Parathyroid adenoma (tissue), 2 donors: ENCODE data around the gene ELAC1.
"Not testable (repeated sequence)": the region's sequence is repeated elsewhere in the genome, so short reads cannot be mapped to it uniquely, and the experiment has no call there.

Experiments used
- H2AFZ ChIP-seq: fragments of 300-600 bp; sonication (generic); one replicate; pipeline ENCODE4 v1.7.0; 2017; ENCODE audit warnings: antibody characterized with exemption, mild to moderate bottlenecking
- H3K27ac ChIP-seq: fragments of 300-600 bp; sonication (generic); one replicate; pipeline ENCODE4 v1.7.0; 2017
- H3K27me3 ChIP-seq: fragments of 300-600 bp; sonication (generic); one replicate; pipeline ENCODE4 v1.7.0; 2017; ENCODE audit warnings: low read length; ENCODE audit not compliant: control insufficient read depth, insufficient read depth
- H3K36me3 ChIP-seq: fragments of 300-600 bp; sonication (generic); one replicate; pipeline ENCODE4 v1.7.0; 2017; ENCODE audit warnings: low read length; ENCODE audit not compliant: control insufficient read depth, insufficient read depth
- H3K4me1 ChIP-seq: fragments of 300-600 bp; sonication (generic); one replicate; pipeline ENCODE4 v1.7.0; 2017; ENCODE audit warnings: control low read depth
- H3K4me2 ChIP-seq: fragments of 300-600 bp; sonication (generic); one replicate; pipeline ENCODE4 v1.7.0; 2017; ENCODE audit warnings: low read length
- H3K4me3 ChIP-seq: fragments of 300-600 bp; sonication (generic); one replicate; pipeline ENCODE4 v1.7.0; 2017; ENCODE audit warnings: low read depth, low read length
- H3K79me2 ChIP-seq: fragments of 300-600 bp; sonication (generic); one replicate; pipeline ENCODE4 v1.7.0; 2017; ENCODE audit warnings: control low read depth
- H3K9ac ChIP-seq: fragments of 300-600 bp; sonication (generic); one replicate; pipeline ENCODE4 v1.7.0; 2017; ENCODE audit warnings: mild to moderate bottlenecking
- H3K9me3 ChIP-seq: fragments of 300-600 bp; sonication (generic); one replicate; pipeline ENCODE4 v1.7.0; 2017; ENCODE audit warnings: low read length; ENCODE audit not compliant: control insufficient read depth
- CTCF ChIP-seq: fragments of 300-600 bp; sonication (generic); IDR thresholded peaks from one replicate; pipeline ENCODE4 v1.7.0; 2017; ENCODE audit warnings: antibody characterized with exemption, mild to moderate bottlenecking
- donor health status: primary hyperparathyroidism.

The ELAC1 gene

GRCh38 chr18:50987261-50987660 lies 19.4 kb downstream of the ELAC1 start:
- no peaks in the 10 kb centered on the region for H3K9me3 ChIP-seq
- no peak for TF ChIP-seq CTCF
- H3K27ac ChIP-seq: no peak overlapping the region

GRCh38 chr18:50989711-50990110 lies 21.9 kb downstream of the ELAC1 start:
- no peak overlapping the region for H3K4me2 ChIP-seq
- peaks cover 8% of the 10 kb centered on the region for H3K4me1 ChIP-seq
- no peaks in the 10 kb centered on the region for H3K36me3 ChIP-seq
- no peak overlapping the region for H3K4me3 ChIP-seq
- no peak for TF ChIP-seq CTCF
- H3K27me3 ChIP-seq: no peaks in the 10 kb centered on the region
- H2AFZ ChIP-seq: no peak overlapping the region
- peaks cover 1% of the 10 kb centered on the region for H3K79me2 ChIP-seq
- no peak overlapping the region for H3K9ac ChIP-seq
- no peak overlapping the region for H3K27ac ChIP-seq
- no peaks in the 10 kb centered on the region for H3K9me3 ChIP-seq

More at GRCh38 chr18:50987261-50987660, 19.4 kb downstream of the ELAC1 start:
- no peak overlapping the region for H3K4me2 ChIP-seq
- H2AFZ ChIP-seq: no peak overlapping the region
- no peaks in the 10 kb centered on the region for H3K79me2 ChIP-seq
- H3K4me1 ChIP-seq: peaks cover 8% of the 10 kb centered on the region
- H3K4me3 ChIP-seq: no peak overlapping the region
- H3K27me3 ChIP-seq: no peaks in the 10 kb centered on the region
- no peaks in the 10 kb centered on the region for H3K36me3 ChIP-seq
- H3K9ac ChIP-seq: no peak overlapping the region

GRCh38 chr18:50992351-50992762 lies 24.5 kb downstream of the ELAC1 start:
- TF ChIP-seq CTCF: no peak
- Histone ChIP-seq H3K36me3 (no peaks in the 10 kb centered on the region), H3K27ac (no peak overlapping the region)

GRCh38 chr18:50994031-50994430 lies 26.2 kb downstream of the ELAC1 start:
- Histone ChIP-seq H3K4me2 (no peak overlapping the region), H2AFZ (no peak overlapping the region), H3K27me3 (no peaks in the 10 kb centered on the region), H3K4me1 (no peaks in the 10 kb centered on the region), H3K27ac (no peak overlapping the region), H3K36me3 (no peaks in the 10 kb centered on the region), H3K9ac (no peak overlapping the region), H3K79me2 (peaks cover 4% of the 10 kb centered on the region), H3K9me3 (no peaks in the 10 kb centered on the region), H3K4me3 (no peak overlapping the region)
- no peak for TF ChIP-seq CTCF

More at GRCh38 chr18:50992351-50992762, 24.5 kb downstream of the ELAC1 start:
- Histone ChIP-seq H3K4me3 (no peak overlapping the region), H3K4me1 (peaks cover 2% of the 10 kb centered on the region), H3K27me3 (no peaks in the 10 kb centered on the region), H3K4me2 (no peak overlapping the region), H3K79me2 (peaks cover 4% of the 10 kb centered on the region), H3K9me3 (no peaks in the 10 kb centered on the region), H3K9ac (no peak overlapping the region), H2AFZ (no peak overlapping the region)

DNA sequence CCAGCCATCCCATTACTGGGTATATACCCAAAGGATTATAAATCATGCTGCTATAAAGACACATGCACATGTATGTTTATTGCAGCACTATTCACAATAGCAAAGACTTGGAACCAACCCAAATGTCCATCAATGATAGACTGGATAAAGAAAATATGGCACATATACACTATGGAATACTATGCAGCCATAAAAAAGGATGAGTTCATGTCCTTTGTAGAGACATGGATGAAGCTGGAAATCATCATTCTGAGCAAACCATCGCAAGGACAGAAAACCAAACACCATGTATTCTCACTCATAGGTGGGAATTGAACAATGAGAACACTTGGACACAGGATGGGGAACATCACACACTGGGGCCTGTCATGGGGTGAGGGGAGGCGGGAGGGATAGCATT lies 35.3 kb downstream of the ELAC1 start:
- not testable (repeated sequence) for H3K4me1 ChIP-seq, H3K27ac ChIP-seq, H3K36me3 ChIP-seq, H2AFZ ChIP-seq, H3K27me3 ChIP-seq, H3K4me2 ChIP-seq, H3K9ac ChIP-seq, H3K79me2 ChIP-seq, H3K4me3 ChIP-seq, H3K9me3 ChIP-seq
